HCT116 (cell line): Measurements from ENCODE around the gene AGFG2.

Experiments used
- CBX3 ChIP-seq: IDR thresholded peaks from 2 replicates; pipeline ENCODE4 v1.6.1; 2012; ENCODE audit warnings: low read depth
- CEBPB ChIP-seq: IDR thresholded peaks from 2 replicates; pipeline ENCODE4 v1.6.1; 2012; ENCODE audit warnings: low read depth
- EZH2 ChIP-seq: fragments of 200-600 bp; sonication (generic); IDR thresholded peaks from 2 replicates; pipeline ENCODE4 v1.6.1; 2017; ENCODE audit warnings: antibody characterized with exemption, mixed run types
- EZH2phosphoT487 ChIP-seq: fragments of 200-600 bp; IDR thresholded peaks from 2 replicates; pipeline ENCODE4 v1.6.1; 2018; ENCODE audit warnings: antibody characterized with exemption, borderline replicate concordance
- JUND ChIP-seq: IDR thresholded peaks from 2 replicates; pipeline ENCODE4 v1.6.1; 2012
- POLR2A ChIP-seq: IDR thresholded peaks from 2 replicates; pipeline ENCODE4 v1.7.0; 2011; ENCODE audit warnings: borderline replicate concordance; ENCODE audit not compliant: insufficient read depth, insufficient read length; ENCODE audit errors: extremely low read depth
- POLR2AphosphoS5 ChIP-seq: IDR thresholded peaks from 2 replicates; pipeline ENCODE4 v1.6.1; 2011; ENCODE audit warnings: mild to moderate bottlenecking, low read depth, low read length, moderate library complexity
- RAD21 ChIP-seq: IDR thresholded peaks from 2 replicates; pipeline ENCODE4 v1.6.1; 2012; ENCODE audit warnings: low read depth, mild to moderate bottlenecking
- SIN3A ChIP-seq: IDR thresholded peaks from 2 replicates; pipeline ENCODE4 v1.6.1; 2012; ENCODE audit warnings: low read depth
- SP1 ChIP-seq: IDR thresholded peaks from 2 replicates; pipeline ENCODE4 v1.6.1; 2012; ENCODE audit warnings: low read depth
- TCF7L2 ChIP-seq: IDR thresholded peaks from 2 replicates; pipeline ENCODE4 v1.7.0; 2011; ENCODE audit warnings: borderline replicate concordance, inconsistent platforms; ENCODE audit not compliant: insufficient read depth, insufficient read length; ENCODE audit errors: extremely low read depth
- YY1 ChIP-seq: IDR thresholded peaks from 2 replicates; pipeline ENCODE4 v1.6.1; 2011; ENCODE audit warnings: low read length, low read depth, moderate library complexity, mild to moderate bottlenecking; ENCODE audit not compliant: insufficient replicate concordance; ENCODE audit errors: extremely low read depth
- TF ChIP-seq, protein P1 (sequence below), 3 experiments: fragments of 200-600 bp in 1 of 3; sonication (generic) in 1 of 3; IDR thresholded peaks in 2 of 3; conservative IDR thresholded peaks in 1 of 3; 2 replicates each; pipeline ENCODE4 v1.5.1; 2012 to 2017; ENCODE audit warnings: low read depth in 2 of 3, low read length in 2 of 3, antibody characterized with exemption in 1 of 3, borderline replicate concordance in 1 of 3, control low read depth in 1 of 3, mild to moderate bottlenecking in 1 of 3, mixed read lengths in 1 of 3, mixed run types in 1 of 3, moderate library complexity in 1 of 3; ENCODE audit not compliant: insufficient read depth in 1 of 3

DNA sequence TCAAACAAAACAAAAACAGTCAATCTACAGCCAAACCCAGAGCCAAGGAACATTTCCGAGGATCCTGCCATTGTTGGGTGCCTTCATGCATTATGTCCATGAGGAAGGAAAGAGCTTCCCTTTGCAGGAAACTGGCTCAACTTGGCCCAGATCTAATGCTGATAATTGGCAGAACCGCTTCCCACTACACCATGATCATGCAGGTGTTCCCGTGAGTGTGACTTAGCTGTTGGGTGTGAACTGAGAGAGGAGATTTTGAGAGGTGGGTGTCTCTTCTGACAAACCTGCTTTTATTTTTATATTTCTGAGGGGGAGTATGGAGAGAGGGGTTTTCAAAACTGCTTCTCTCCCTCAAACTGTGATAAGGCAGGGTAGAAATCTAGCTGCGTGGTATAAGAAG, 20.1 kb downstream of the AGFG2 start:
- TF ChIP-seq POLR2AphosphoS5 (no peak), POLR2A (no peak), SIN3A (no peak), JUND (no peak), YY1 (no peak), EZH2 (no peak), TCF7L2 (no peak), CBX3 (no peak), SP1 (no peak), CEBPB (no peak), EZH2phosphoT487 (no peak), RAD21 (no peak)
- TF ChIP-seq, protein P1, sequence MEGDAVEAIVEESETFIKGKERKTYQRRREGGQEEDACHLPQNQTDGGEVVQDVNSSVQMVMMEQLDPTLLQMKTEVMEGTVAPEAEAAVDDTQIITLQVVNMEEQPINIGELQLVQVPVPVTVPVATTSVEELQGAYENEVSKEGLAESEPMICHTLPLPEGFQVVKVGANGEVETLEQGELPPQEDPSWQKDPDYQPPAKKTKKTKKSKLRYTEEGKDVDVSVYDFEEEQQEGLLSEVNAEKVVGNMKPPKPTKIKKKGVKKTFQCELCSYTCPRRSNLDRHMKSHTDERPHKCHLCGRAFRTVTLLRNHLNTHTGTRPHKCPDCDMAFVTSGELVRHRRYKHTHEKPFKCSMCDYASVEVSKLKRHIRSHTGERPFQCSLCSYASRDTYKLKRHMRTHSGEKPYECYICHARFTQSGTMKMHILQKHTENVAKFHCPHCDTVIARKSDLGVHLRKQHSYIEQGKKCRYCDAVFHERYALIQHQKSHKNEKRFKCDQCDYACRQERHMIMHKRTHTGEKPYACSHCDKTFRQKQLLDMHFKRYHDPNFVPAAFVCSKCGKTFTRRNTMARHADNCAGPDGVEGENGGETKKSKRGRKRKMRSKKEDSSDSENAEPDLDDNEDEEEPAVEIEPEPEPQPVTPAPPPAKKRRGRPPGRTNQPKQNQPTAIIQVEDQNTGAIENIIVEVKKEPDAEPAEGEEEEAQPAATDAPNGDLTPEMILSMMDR (IDR thresholded peaks at IDR 0.05 in 2 of 3, conservative IDR thresholded peaks at IDR 0.05 in 1 of 3; ENCODE audit: borderline replicate concordance in 1 of 3, insufficient read depth in 1 of 3, low read depth in 2 of 3, low read length in 2 of 3): no peak
